NK-92 (cell line): ENCODE data around the gene SYNPR.

Source experiments
- DNase-seq: peaks from one replicate; lab custom pipeline; 2025; ENCODE audit not compliant: unreplicated experiment; lab: John Stamatoyannopoulos, UW

The SYNPR gene

GRCh38 chr3:63528325-63529000 lies 250.4 kb downstream of the SYNPR start:
- DNase-seq = no peak

DNA sequence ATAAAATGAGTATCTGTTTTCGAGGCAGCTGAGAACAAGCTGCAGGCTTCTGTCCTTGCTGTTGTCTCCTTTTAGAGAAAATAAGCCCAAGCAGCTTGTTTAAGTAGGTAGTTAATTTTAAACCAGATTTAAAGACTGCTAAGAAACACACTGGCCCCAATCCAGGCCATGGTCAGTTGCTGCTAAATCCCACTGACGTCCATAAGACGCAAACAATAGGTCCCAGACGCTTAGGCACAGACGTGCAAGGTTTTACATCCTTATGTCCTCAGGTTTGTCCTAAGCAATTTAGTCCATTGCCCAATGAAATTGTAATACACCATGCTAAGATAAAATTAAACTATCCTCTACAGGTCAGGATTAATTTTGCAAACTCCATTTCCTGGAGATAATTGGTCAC lies 254.4 kb downstream of the SYNPR start:
- DNase-seq = no peak

DNA sequence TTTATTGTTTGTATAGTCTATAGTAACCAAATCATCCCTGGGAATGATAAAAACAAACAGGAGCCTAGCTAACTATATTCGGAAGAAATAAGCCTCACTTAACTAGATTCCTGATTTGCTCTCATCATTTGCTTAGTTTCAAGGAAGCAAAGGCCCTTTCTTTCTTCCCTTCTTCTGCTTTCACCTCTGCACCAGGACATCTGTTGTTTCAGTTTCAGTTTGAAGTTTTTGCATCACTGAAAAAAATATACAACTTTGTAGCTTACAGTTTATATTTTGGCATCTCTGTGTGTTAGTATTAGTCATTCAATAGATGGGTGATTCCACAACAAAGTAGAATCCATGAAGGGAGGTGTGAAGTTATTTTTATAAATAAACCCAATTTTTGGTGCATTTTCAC lies 260.8 kb downstream of the SYNPR start:
- no peak for DNase-seq

DNA sequence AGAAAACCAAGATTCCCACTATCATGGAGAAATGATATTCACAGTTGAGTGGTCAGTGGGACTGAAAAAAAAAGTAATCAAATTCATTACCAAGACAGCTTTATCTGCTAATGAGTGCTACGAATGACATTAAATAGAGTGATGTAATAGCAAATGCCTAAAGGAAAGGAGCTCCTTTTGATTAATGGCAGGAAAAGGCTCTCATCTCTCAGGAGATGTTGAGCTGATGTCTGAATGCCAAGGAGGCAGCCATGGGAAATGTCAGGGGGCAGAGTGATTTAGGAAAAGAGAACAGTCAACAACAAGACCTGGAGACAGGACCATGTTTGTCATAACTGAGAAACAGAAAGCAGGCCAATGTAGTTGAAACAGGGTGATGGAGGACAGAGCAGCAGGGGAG lies 277.7 kb downstream of the SYNPR start:
- DNase-seq = no peak

GRCh38 chr3:63556401-63556800 lies 278.3 kb downstream of the SYNPR start:
- DNase-seq = no peak

DNA sequence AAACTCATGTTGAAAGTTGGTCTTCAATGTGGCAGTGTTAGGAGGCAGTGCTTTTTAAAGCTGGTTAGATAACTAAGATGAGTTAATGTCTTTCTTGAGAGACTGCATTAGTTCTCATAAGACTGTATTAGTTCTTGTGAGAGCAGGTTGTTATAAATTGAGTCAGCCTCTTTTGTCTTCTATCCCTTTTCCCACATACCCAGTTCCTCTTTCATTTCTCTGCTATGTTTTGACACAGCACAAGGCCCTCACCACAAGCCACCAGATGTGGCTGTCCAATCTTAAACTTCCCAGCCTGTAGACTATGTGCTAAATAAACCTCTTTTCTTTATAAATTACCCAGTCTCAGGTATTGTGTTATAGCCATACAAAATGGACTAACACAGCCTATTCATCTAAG lies 279.8 kb downstream of the SYNPR start:
- no peak for DNase-seq

GRCh38 chr3:63559884-63560283 lies 281.8 kb downstream of the SYNPR start:
- DNase-seq = no peak

DNA sequence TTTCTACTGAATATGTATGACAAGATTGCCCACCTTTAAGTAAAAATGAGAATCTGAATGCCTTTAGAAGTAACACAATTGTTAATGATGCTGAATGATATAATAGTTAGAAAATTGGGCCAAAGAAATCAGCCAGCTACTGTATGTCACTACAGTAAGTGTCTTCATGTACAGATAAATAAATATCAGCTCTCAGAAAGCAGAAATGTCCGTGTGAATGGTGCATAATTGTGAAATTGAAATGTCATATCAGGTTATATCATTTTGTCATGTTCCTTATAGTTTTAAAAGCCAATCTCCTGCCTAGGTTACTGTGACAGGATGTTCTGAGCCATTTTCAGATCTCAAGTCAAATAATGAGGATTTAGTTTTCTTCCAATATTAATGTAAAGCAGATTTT lies 283.8 kb downstream of the SYNPR start:
- DNase-seq = no peak

DNA sequence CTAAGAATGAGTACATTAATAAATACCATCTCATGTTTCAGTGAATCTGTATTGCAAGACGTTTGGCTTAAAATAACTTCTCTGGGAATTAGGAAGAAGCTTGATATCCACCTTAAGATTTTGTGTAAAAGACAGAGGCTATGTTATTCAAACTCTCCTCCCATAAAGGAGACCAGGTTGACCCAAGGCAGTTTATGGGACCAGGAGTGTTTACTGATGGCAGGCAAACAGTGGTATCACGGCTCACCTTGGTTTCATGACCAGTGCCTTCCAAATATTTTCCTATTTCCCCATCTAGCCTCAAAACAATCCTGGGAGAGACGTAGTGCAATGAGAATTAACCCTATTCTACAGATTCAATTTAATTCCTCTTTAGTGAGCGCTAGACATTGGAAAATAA lies 284.2 kb downstream of the SYNPR start:
- DNase-seq = no peak

GRCh38 chr3:63563572-63563971 lies 285.5 kb downstream of the SYNPR start:
- DNase-seq = no peak

GRCh38 chr3:63565220-63565619 lies 287.1 kb downstream of the SYNPR start:
- no peak for DNase-seq

- DNase-seq = no peak
These were observed 293.6 kb downstream of the SYNPR start for GRCh38 chr3:63571682-63572081.

GRCh38 chr3:63576846-63577245 lies 298.7 kb downstream of the SYNPR start:
- no peak for DNase-seq

- no peak for DNase-seq
These were observed 300.8 kb downstream of the SYNPR start for GRCh38 chr3:63578858-63579257.

- DNase-seq = no peak
These were observed 302.0 kb downstream of the SYNPR start for GRCh38 chr3:63580151-63580550.

DNA sequence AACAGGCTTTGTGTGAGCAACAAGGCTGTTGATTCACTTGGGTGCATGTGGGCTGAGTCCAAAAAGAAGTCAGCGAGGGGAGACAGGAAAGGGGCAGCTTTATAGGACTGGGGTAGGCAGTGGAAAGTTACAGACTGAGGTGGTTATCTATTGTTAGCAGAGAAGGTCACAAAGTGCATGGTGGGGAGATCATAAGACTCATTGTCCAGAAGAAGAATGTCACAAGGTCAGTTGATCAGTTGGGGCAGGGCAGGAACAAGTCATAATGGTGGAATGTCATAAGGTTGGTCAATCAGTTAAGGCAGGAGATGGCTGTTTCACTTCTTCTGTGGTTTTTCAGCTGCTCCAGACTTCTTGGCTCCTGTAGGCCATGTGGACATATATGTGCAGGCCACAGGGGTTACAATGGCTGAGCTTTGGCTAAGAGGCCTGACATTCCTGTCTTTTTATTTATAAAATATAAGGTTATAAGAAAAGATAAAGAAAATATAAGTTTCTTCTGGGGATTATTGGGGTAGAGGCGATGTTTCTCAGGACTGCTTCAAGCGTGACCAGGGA lies 304.9 kb downstream of the SYNPR start:
- no peak for DNase-seq

DNA sequence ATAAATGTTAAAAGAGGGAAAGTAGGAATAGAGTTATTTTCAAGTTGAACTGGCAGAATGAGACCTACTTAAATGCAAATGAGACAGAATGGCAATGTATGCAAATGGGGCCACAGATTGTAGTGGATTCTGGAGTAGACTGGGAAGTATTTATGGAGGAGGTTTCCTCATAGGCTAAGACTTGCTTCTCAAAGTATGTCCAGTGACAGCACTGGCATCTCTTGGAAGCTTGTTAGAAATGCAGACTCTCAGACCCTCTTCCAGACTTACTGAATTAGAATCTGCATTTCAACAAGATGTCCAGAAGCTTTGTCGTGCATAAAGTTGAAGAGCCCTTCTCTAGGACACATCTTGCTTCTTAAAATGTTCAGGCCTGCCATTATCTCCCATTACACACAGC lies 306.6 kb downstream of the SYNPR start:
- DNase-seq = no peak

DNA sequence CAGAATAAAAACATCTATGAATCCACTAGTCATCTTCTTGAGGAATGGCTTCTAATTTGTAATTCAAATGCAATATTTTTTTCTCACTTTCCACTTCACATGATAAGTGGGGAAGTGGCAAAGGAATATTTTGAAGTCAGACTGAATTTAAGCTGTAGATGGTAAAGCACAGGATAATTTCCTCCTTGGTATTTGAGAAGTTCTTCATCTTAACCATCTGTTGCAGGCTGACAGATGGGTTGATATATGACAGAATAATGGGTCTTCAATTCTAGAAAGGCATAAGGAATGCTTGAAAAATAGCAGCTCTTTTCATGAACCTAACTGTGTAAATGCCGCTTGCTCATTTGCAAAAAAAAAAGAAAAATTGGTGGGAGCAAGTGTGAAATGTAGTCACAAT lies 307.8 kb downstream of the SYNPR start:
- no peak for DNase-seq

DNA sequence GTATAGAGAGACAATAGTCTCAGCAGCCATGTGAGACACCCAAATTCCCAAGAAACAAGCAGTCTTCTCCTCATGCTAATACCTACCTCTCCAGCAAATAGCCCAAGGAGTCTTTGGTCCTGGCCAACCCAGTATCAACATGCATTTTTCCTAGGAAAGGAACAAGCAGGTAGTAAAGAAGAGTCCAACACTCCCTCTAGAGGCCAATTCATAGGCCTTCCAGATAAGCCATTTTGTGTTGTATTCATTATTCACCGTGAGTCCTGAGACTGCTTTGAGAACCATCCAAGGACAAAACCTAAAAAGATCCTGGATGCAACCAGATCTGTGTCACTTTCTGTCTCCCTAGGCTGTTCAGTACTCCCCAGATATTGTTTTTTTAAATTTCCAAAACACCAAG lies 310.8 kb downstream of the SYNPR start:
- no peak for DNase-seq

DNA sequence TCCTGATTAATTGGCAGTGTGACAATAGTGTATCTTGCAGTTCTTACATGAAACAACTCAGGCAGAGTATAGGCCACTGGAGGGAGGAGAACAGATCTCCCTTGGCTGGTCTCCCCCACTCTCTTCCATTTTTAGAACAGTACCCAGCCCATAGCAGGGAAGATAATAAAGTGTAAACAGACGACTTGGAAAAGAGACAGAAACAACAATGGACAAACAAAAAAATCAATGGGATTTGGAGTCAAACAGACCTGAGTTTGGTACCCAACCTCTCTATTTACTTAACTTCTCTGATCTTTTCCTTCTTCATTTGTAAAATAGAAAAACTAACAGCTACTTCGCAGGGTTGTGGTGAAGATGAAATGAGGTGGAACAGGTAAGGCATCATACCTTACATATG lies 315.7 kb downstream of the SYNPR start:
- DNase-seq = no peak

DNA sequence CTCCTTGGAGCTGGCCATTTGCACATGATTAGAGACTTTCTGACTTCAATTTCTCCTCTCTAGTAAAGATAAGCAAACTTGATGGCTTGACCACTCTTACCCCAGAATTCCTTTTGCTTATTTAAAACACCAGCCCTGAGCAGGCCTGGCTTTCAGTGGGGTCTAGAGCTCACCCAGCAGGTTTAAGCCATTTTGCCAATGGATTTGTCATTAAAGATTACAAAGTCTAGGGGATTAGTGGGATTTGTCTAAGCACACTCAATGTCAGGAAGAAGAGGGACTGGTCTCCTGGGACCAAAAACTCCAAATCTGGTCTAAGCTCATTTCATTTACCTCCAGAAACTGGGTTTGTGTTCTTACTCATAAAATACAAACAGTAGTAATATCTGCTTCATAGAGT lies 317.1 kb downstream of the SYNPR start:
- DNase-seq = no peak

DNA sequence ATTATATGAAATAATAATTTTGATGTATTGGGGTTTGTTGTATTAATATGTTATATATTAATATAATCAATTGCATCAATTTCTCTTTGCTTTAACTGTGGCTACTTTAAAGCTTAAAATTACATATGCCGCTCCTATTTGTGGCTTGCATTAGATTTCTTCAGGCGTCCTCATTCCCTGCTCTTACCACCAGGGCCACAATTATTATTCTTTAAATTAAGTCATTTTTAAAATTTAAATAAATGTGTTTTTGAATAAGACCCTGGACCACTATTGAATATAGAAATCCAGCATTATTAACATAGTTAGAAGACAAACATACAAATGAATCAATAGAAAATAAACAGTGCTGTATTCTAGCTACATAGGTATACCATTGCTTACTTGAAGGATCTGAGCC lies 318.9 kb downstream of the SYNPR start:
- DNase-seq = no peak

GRCh38 chr3:63607716-63608115 lies 329.6 kb downstream of the SYNPR start:
- DNase-seq = no peak
